Stimulated activated CD4-positive, alpha-beta T cell treated with anti-CD3 and anti-CD28 coated beads, Interleukin-2, amount 100 ng/mL, for 48 hours (primary cell): ENCODE measurements around the gene SMIM41.

Experiments
- DNase-seq, 2 donors: peaks; one replicate each; pipeline ENCODE4 v3.0.0-alpha.2; 2020

SMIM41 gene

GRCh38 chr12:52123487-52124186 lies 44.1 kb downstream of the SMIM41 start:
- no peak for DNase-seq

- DNase-seq, result no peak
Measured at GRCh38 chr12:52125476-52125900, 46.0 kb downstream of the SMIM41 start.

GRCh38 chr12:52126050-52126604 lies 46.6 kb downstream of the SMIM41 start:
- DNase-seq, result no peak

- DNase-seq, result no peak
Measured at GRCh38 chr12:52126605-52127578, 47.4 kb downstream of the SMIM41 start.

- DNase-seq, result no peak
Measured at GRCh38 chr12:52127683-52128450, 48.4 kb downstream of the SMIM41 start.

GRCh38 chr12:52130711-52131110 lies 51.2 kb downstream of the SMIM41 start:
- DNase-seq, result no peak

GRCh38 chr12:52132754-52133161 lies 53.3 kb downstream of the SMIM41 start:
- no peak for DNase-seq

GRCh38 chr12:52137746-52138145 lies 58.2 kb downstream of the SMIM41 start:
- DNase-seq, result no peak

- no peak for DNase-seq
Measured at GRCh38 chr12:52139147-52139546, 59.6 kb downstream of the SMIM41 start.

- peak; percentile 24 to 46 for DNase-seq
Measured at GRCh38 chr12:52139579-52140062, 60.1 kb downstream of the SMIM41 start.

GRCh38 chr12:52141306-52141705 lies 61.8 kb downstream of the SMIM41 start:
- no peak for DNase-seq

- DNase-seq, result no peak
Measured at GRCh38 chr12:52141875-52142274, 62.4 kb downstream of the SMIM41 start.

- DNase-seq, result no peak
Measured at GRCh38 chr12:52142431-52142830, 62.9 kb downstream of the SMIM41 start.

GRCh38 chr12:52144512-52145227 lies 65.2 kb downstream of the SMIM41 start:
- no peak for DNase-seq

- DNase-seq, result no peak
Measured at GRCh38 chr12:52145228-52146088, 66.0 kb downstream of the SMIM41 start.

GRCh38 chr12:52146089-52146821 lies 66.8 kb downstream of the SMIM41 start:
- DNase-seq, result no peak

GRCh38 chr12:52146822-52147366 lies 67.4 kb downstream of the SMIM41 start:
- DNase-seq, result no peak

- DNase-seq, result no peak
Measured at GRCh38 chr12:52147367-52147963, 68.0 kb downstream of the SMIM41 start.

GRCh38 chr12:52147964-52148463 lies 68.5 kb downstream of the SMIM41 start:
- DNase-seq, result no peak
